ENCODE data around the gene SPATA9. TPM values are rescaled to one million over a fixed set of nuclear protein-coding genes. Genes with fewer than 3 reads are reported as not detected.
A peak's percentile ranks its signal among the peaks of the same experiment; 100 is the strongest.

The SPATA9 gene
- total RNA-seq, 2 donors from 2014 or later, result not detected

GRCh38 chr5:95644351-95645042, 38.3 kb downstream of the SPATA9 start:
- WGBS, 2 donors, result 7 to 10% methylated on average over 4 of the region's 4 CpGs
- Histone ChIP-seq H3K27me3 (no peaks in the 10 kb centered on the region), H3K36me3 (replicated peaks in 1 of 2; ENCODE audit: insufficient read depth in 1 of 2, low read depth in 2 of 2) (no peaks in the 10 kb centered on the region), H3K9me3 (no peaks in the 10 kb centered on the region), H3K27ac (peak overlapping the region; percentile 57 to 97 (median 78)), H3K4me3 (no peak overlapping the region), H3K4me1 (peaks cover 75% of the 10 kb centered on the region)
- intact Hi-C loops (cut with DNase I), result no loop called here
- DNase-seq, result peak; percentile 61 to 75 (median 66)
- ATAC-seq, result no peak
- TF ChIP-seq, protein P1, sequence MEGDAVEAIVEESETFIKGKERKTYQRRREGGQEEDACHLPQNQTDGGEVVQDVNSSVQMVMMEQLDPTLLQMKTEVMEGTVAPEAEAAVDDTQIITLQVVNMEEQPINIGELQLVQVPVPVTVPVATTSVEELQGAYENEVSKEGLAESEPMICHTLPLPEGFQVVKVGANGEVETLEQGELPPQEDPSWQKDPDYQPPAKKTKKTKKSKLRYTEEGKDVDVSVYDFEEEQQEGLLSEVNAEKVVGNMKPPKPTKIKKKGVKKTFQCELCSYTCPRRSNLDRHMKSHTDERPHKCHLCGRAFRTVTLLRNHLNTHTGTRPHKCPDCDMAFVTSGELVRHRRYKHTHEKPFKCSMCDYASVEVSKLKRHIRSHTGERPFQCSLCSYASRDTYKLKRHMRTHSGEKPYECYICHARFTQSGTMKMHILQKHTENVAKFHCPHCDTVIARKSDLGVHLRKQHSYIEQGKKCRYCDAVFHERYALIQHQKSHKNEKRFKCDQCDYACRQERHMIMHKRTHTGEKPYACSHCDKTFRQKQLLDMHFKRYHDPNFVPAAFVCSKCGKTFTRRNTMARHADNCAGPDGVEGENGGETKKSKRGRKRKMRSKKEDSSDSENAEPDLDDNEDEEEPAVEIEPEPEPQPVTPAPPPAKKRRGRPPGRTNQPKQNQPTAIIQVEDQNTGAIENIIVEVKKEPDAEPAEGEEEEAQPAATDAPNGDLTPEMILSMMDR (IDR thresholded peaks at IDR 0.05), result peak; percentile 46 to 94 (median 79)
- no peak for TF ChIP-seq POLR2A (IDR thresholded peaks at IDR 0.05)

DNA sequence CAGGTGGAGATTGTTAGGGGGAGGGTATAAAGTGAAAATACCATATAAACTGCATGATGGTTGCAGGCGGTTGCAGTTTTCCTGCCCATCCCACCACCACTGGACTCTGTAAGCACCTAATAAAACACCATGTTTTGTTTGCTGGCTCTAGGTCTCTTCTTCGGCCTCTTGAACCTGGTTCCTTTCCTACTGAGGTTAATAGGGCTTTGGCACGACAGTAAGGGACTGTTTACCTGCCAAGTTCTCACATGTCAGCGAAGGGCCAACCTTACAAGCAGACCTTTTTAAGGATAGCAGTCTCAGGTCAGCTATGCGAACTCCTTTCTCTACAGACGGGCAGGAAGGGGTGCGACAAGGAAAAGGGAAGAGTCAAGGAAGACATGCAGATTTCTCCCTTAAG, 39.6 kb downstream of the SPATA9 start:
- intact Hi-C loops (cut with DNase I), result no loop called here
- ATAC-seq (no peak), DNase-seq (no peak)
- TF ChIP-seq POLR2A (IDR thresholded peaks at IDR 0.05), result no peak
- TF ChIP-seq, protein P1 (IDR thresholded peaks at IDR 0.05), result no peak
- no peak overlapping the region for H3K4me3 ChIP-seq
- no peaks in the 10 kb centered on the region for H3K27me3 ChIP-seq
- no peaks in the 10 kb centered on the region for H3K9me3 ChIP-seq
- H3K4me1 ChIP-seq, result peaks cover 64% of the 10 kb centered on the region
- 88 to 94% methylated on average over 7 of the region's 7 CpGs for WGBS, 2 donors
- peak overlapping the region in 1 of 4 donors; percentile 87 for H3K27ac ChIP-seq
- H3K36me3 ChIP-seq (replicated peaks in 1 of 2; ENCODE audit: insufficient read depth in 1 of 2, low read depth in 2 of 2), result no peaks in the 10 kb centered on the region

GRCh38 chr5:95641741-95642220, 41.0 kb downstream of the SPATA9 start:
- no peaks in the 10 kb centered on the region for H3K27me3 ChIP-seq
- ATAC-seq, result peak; percentile 81
- no peaks in the 10 kb centered on the region for H3K36me3 ChIP-seq (replicated peaks in 1 of 2; ENCODE audit: insufficient read depth in 1 of 2, low read depth in 2 of 2)
- intact Hi-C loops (cut with DNase I), result no loop called here
- H3K4me1 ChIP-seq, result peaks cover 51% of the 10 kb centered on the region
- peak; percentile 63 to 93 (median 91) for TF ChIP-seq POLR2A (IDR thresholded peaks at IDR 0.05)
- TF ChIP-seq, protein P1 (IDR thresholded peaks at IDR 0.05), result peak in 1 of 7 experiments; percentile 15
- H3K27ac ChIP-seq, result peak overlapping the region; percentile 87 to 96 (median 91)
- no peak overlapping the region for H3K4me3 ChIP-seq
- 27 to 41% methylated on average over 5 of the region's 5 CpGs for WGBS, 2 donors
- DNase-seq, result peak; percentile 84 to 97 (median 88)
- no peaks in the 10 kb centered on the region for H3K9me3 ChIP-seq

DNA sequence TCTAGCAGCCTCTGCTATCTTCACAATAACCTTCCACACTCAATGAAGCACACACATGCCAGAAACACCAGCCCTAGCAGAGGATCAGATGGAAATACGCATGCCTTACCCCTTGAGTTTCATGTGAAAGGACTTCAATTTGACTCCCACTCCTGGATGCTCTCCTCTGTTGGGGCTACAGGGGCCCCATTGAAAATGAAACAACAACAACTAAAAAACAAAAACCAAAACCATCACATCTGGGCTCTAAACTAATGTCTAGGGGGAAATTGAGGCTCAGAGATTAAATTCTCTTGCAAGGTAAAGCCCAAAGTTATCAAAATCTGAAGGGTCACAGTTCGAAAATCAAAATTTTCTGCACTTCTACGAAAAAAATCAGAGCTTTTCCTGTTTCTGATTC, 44.2 kb downstream of the SPATA9 start:
- no peaks in the 10 kb centered on the region for H3K36me3 ChIP-seq (replicated peaks in 1 of 2; ENCODE audit: insufficient read depth in 1 of 2, low read depth in 2 of 2)
- H3K4me3 ChIP-seq, result no peak overlapping the region
- H3K27me3 ChIP-seq, result no peaks in the 10 kb centered on the region
- no peak for DNase-seq
- ATAC-seq, result no peak
- intact Hi-C loops (cut with DNase I), result no loop called here
- no peaks in the 10 kb centered on the region for H3K9me3 ChIP-seq
- peaks cover 33% of the 10 kb centered on the region for H3K4me1 ChIP-seq
- 79 to 80% methylated on average over 3 of the region's 3 CpGs for WGBS, 2 donors
- TF ChIP-seq, protein P1 (IDR thresholded peaks at IDR 0.05), result no peak
- no peak for TF ChIP-seq POLR2A (IDR thresholded peaks at IDR 0.05)
- H3K27ac ChIP-seq, result no peak overlapping the region

- no peaks in the 10 kb centered on the region for H3K9me3 ChIP-seq
- no peak overlapping the region for H3K27ac ChIP-seq
- intact Hi-C loops (cut with DNase I), result no loop called here
- no peak overlapping the region for H3K4me3 ChIP-seq
- DNase-seq (no peak), ATAC-seq (no peak)
- TF ChIP-seq, protein P1 (IDR thresholded peaks at IDR 0.05), result no peak
- TF ChIP-seq POLR2A (IDR thresholded peaks at IDR 0.05), result no peak
- H3K36me3 ChIP-seq (replicated peaks in 1 of 2; ENCODE audit: insufficient read depth in 1 of 2, low read depth in 2 of 2), result no peaks in the 10 kb centered on the region
- no peaks in the 10 kb centered on the region for H3K27me3 ChIP-seq
- H3K4me1 ChIP-seq, result peaks cover 15% of the 10 kb centered on the region
- 95 to 98% methylated on average over 3 of the region's 3 CpGs for WGBS, 2 donors
These were observed 48.7 kb downstream of the SPATA9 start for GRCh38 chr5:95634081-95634480.

Measured in body of pancreas (tissue), 4 donors.